OCI-LY1 (cell line): ENCODE results near the gene SYNJ2BP.

Experiments used
- H2AFZ ChIP-seq: fragments of 200-600 bp; sonication (generic), shearing (Covaris generic); 2 replicates; pipeline ENCODE4 v1.6.0; 2014; ENCODE audit warnings: antibody characterized with exemption, mild to moderate bottlenecking, low read length
- H3F3A ChIP-seq: fragments of 200-600 bp; sonication (generic), shearing (Covaris generic); 2 replicates; pipeline ENCODE4 v1.6.0; 2014; ENCODE audit warnings: mild to moderate bottlenecking, antibody characterized with exemption, low read length, moderate library complexity; ENCODE audit not compliant: insufficient read depth
- H3K27ac ChIP-seq: fragments of 200-600 bp; sonication (generic); 2 replicates; pipeline ENCODE4 v1.5.1; 2014; ENCODE audit warnings: low read length, mixed run types, mild to moderate bottlenecking, low read depth; ENCODE audit not compliant: poor library complexity, severe bottlenecking
- H3K27me3 ChIP-seq: fragments of 200-600 bp; sonication (generic); 2 replicates; pipeline ENCODE4 v1.6.0; 2014; ENCODE audit warnings: antibody characterized with exemption, mild to moderate bottlenecking, low read length, moderate library complexity; ENCODE audit not compliant: insufficient read depth
- H3K36me3 ChIP-seq: fragments of 200-600 bp; sonication (generic); 2 replicates; pipeline ENCODE4 v1.6.1; 2014; ENCODE audit warnings: mild to moderate bottlenecking, antibody characterized with exemption, low read length, moderate library complexity, mixed read lengths; ENCODE audit not compliant: insufficient read depth
- H3K4me1 ChIP-seq: fragments of 200-600 bp; sonication (generic); 2 replicates; pipeline ENCODE4 v1.5.1; 2014; ENCODE audit warnings: mild to moderate bottlenecking, low read length, moderate library complexity; ENCODE audit not compliant: insufficient read depth, severe bottlenecking
- H3K4me2 ChIP-seq: fragments of 200-600 bp; sonication (generic), shearing (Covaris generic); 2 replicates; pipeline ENCODE4 v1.6.1; 2014; ENCODE audit warnings: low read length
- H3K4me3 ChIP-seq: fragments of 200-600 bp; sonication (generic); 2 replicates; pipeline ENCODE4 v1.5.1; 2014; ENCODE audit warnings: low read length, low read depth, mild to moderate bottlenecking, mixed read lengths; ENCODE audit not compliant: poor library complexity, severe bottlenecking
- H3K79me2 ChIP-seq: fragments of 200-600 bp; shearing (Covaris generic); 2 replicates; pipeline ENCODE4 v1.6.1; 2016; ENCODE audit warnings: mixed run types, low read length, mixed read lengths; ENCODE audit not compliant: insufficient read depth
- H3K9ac ChIP-seq: fragments of 200-600 bp; sonication (generic), shearing (Covaris generic); 2 replicates; pipeline ENCODE4 v1.6.1; 2014; ENCODE audit warnings: mild to moderate bottlenecking, low read length, mixed read lengths
- H3K9me2 ChIP-seq: fragments of 200-600 bp; sonication (generic), shearing (Covaris generic); 2 replicates; pipeline ENCODE4 v1.6.1; 2014; ENCODE audit warnings: low read depth, mild to moderate bottlenecking, low read length, mixed read lengths
- H3K9me3 ChIP-seq: fragments of 200-600 bp; shearing (Covaris generic); 2 replicates; pipeline ENCODE4 v1.6.1; 2014; ENCODE audit warnings: low read length, mixed read lengths
- H4K20me1 ChIP-seq: fragments of 200-600 bp; sonication (generic), shearing (Covaris generic); 2 replicates; pipeline ENCODE4 v1.6.0; 2016; ENCODE audit warnings: mild to moderate bottlenecking, low read length; ENCODE audit not compliant: insufficient read depth
- CTCF ChIP-seq: fragments of 200-600 bp; sonication (generic), shearing (Covaris generic); IDR thresholded peaks from 2 replicates; pipeline ENCODE4 v1.5.1; 2017; ENCODE audit warnings: mild to moderate bottlenecking, antibody characterized with exemption, low read length, moderate library complexity, mixed read lengths
- EZH2 ChIP-seq: fragments of 200-600 bp; sonication (generic), shearing (Covaris generic); IDR thresholded peaks from 2 replicates; pipeline ENCODE4 v1.8.0; 2017; ENCODE audit warnings: borderline replicate concordance, mixed run types, mild to moderate bottlenecking, antibody characterized with exemption, low read length, moderate library complexity, mixed read lengths

SYNJ2BP gene

DNA sequence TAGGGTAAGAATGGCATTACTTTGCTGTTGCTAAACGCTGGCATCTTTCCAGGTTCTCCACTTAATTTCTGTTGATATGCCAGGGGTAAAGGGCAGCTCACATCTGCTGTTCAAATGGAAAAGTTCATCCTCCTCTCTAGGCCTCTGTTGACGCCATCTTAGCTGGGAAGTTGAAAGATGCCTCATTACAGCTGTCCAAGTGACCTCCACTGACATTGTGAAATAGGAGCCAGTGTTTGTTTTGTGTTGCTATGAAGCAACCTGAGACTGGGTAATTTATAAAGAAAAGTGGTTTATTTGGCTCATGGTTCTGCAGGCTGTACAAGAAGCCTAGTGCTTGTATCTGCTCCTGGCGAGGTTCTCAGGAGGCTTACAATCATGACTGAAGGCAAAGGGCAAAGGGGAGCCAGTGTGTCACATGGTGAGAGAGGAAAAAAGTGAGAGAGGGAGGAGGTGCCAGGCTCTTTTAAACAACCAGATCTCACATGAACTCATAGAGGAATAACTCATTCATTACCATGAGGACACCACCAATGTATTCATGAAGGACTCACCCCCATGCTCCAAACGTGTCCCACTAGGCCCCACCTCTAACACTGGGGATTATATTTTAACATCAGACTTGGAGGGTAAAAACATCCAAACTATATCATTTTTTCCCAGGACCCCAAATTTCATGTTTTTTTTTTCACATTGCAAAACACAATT, 31.9 kb upstream of the SYNJ2BP start:
- Histone ChIP-seq H3K27me3 (no peaks in the 10 kb centered on the region), H3K36me3 (no peaks in the 10 kb centered on the region), H3F3A (no peaks in the 10 kb centered on the region), H3K4me3 (no peak overlapping the region), H3K27ac (no peak overlapping the region), H3K4me2 (no peak overlapping the region), H2AFZ (no peak overlapping the region), H3K4me1 (no peaks in the 10 kb centered on the region), H3K9ac (no peak overlapping the region), H3K9me3 (no peaks in the 10 kb centered on the region), H3K79me2 (no peaks in the 10 kb centered on the region), H4K20me1 (no peaks in the 10 kb centered on the region), H3K9me2 (no peaks in the 10 kb centered on the region)
- no peak for TF ChIP-seq CTCF
- no peak for TF ChIP-seq EZH2

DNA sequence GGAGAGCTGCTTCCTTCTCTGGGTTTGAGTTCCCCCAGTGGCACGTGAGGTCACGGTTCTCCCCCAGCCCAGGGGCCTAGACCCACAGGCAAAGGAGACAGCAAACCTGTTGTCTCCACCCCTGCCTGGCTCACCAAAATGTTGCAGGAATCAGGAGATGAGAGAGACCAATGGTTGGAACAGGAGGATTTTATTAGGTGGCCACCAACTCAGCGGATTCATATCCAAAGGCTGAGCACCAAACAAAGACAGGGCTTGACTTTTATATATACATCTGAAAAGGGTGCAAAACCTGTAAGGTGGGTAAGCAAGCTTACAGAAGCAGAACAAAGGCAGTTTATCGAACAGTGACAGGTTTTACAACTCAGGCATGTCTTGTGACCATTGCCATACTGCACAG, 25.9 kb upstream of the SYNJ2BP start:
- Histone ChIP-seq H3K27me3 (no peaks in the 10 kb centered on the region), H3K9me2 (no peaks in the 10 kb centered on the region), H2AFZ (no peak overlapping the region), H3K27ac (no peak overlapping the region), H3K36me3 (no peaks in the 10 kb centered on the region), H3K9ac (no peak overlapping the region), H3K9me3 (no peaks in the 10 kb centered on the region), H3K79me2 (no peaks in the 10 kb centered on the region), H3F3A (no peaks in the 10 kb centered on the region), H4K20me1 (no peaks in the 10 kb centered on the region), H3K4me3 (no peak overlapping the region), H3K4me1 (no peaks in the 10 kb centered on the region), H3K4me2 (no peak overlapping the region)
- TF ChIP-seq EZH2 (no peak), CTCF (no peak)

- H3K4me2 ChIP-seq: no peak overlapping the region
- no peaks in the 10 kb centered on the region for H3K79me2 ChIP-seq
- no peak overlapping the region for H3K4me3 ChIP-seq
- H3K9me2 ChIP-seq: no peaks in the 10 kb centered on the region
- no peak overlapping the region for H3K9ac ChIP-seq
- no peak overlapping the region for H2AFZ ChIP-seq
- no peaks in the 10 kb centered on the region for H3K9me3 ChIP-seq
- H3K36me3 ChIP-seq: no peaks in the 10 kb centered on the region
- no peaks in the 10 kb centered on the region for H4K20me1 ChIP-seq
- no peak for TF ChIP-seq CTCF
- TF ChIP-seq EZH2: no peak
- no peaks in the 10 kb centered on the region for H3K27me3 ChIP-seq
- no peaks in the 10 kb centered on the region for H3K4me1 ChIP-seq
- H3F3A ChIP-seq: no peaks in the 10 kb centered on the region
- H3K27ac ChIP-seq: no peak overlapping the region
These were observed 24.8 kb upstream of the SYNJ2BP start for GRCh38 chr14:70441641-70442040.
